ENCODE data around the gene GAB2.
A peak's percentile ranks its signal among the peaks of the same experiment; 100 is the strongest.

Gene GAB2

DNA sequence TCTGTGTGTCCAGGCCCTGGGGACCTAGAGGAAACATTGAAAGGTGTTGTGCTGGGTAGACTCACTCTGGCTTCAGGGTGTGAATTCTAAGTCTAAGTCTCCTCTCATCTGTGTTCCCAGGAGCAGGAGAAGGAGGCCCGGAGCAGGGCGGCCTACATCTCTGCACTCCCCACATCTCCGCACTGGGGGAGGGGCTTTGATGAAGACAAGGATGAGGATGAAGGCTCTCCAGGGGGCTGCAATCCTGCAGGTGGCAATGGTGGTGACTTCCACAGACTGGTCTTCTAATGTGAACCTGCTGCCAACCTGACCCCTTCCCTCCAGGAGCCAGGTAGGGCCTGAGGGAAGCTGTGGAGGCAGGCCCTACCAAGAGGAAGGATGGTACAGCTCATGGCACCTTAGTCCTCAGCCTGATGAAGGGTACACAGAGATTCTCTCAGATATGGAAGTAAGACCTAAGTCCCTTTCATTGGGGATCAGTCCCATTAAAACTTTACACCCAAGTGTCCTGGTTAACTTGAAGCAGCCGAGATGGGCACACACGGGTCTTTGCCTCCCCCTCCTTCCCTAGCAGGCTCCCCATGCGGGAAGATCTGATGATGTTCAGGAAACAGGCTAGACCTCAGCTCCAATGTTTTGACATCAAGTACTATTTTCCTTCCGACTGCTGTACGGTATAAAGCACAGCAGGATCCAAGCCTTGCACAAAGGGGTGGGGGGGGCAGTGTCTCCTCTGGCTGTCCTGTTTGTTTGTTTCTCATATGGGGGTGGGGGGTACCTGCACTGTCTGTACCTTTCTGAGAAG lies 203.9 kb downstream of the GAB2 start:
- TF ChIP-seq, protein P1, sequence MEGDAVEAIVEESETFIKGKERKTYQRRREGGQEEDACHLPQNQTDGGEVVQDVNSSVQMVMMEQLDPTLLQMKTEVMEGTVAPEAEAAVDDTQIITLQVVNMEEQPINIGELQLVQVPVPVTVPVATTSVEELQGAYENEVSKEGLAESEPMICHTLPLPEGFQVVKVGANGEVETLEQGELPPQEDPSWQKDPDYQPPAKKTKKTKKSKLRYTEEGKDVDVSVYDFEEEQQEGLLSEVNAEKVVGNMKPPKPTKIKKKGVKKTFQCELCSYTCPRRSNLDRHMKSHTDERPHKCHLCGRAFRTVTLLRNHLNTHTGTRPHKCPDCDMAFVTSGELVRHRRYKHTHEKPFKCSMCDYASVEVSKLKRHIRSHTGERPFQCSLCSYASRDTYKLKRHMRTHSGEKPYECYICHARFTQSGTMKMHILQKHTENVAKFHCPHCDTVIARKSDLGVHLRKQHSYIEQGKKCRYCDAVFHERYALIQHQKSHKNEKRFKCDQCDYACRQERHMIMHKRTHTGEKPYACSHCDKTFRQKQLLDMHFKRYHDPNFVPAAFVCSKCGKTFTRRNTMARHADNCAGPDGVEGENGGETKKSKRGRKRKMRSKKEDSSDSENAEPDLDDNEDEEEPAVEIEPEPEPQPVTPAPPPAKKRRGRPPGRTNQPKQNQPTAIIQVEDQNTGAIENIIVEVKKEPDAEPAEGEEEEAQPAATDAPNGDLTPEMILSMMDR (conservative IDR thresholded peaks at IDR 0.05; ENCODE audit: control insufficient read depth, insufficient read depth, low read depth, low read length): no peak
- no peak for DNase-seq (ENCODE audit: low read depth)
- no peak overlapping the region for H3K4me3 ChIP-seq (ENCODE audit: control insufficient read depth, low read depth, low read length)

DNA sequence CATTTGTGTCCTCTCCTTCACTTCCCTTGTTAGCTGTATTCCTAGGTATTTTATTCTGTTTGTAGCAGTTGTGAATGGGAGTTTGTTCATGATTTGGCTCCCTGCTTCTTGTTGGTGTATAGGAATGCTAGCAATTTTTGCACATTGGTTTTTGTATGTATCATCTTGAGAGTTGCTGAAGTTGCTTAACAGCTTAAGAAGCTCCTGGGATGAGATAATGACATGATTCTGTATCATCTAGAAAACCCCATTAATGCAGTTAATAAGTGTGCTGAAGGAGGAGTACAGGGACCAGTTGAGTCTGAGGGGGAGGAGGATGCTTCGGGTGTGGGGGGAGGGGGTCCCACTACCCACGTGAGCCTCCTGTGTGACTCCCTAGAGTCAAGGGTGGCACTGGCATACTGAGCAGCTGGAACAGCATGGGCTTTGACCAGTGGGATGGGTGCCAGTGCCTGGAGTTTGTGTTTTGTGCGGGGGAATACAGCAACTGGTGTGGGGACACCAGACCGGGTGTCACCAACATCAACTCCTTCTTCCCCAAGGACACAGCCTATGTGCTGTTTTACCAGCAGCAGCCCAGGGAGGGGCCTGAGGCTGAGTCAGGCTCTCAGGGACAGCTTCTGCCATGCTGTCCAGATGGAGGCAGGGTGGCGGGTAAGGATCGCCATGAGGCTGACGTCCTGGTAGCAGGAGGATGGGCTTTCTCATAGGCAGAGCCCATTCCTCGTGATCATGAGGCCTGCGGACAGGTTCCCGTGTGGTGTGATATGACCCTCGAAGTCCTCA lies 204.8 kb downstream of the GAB2 start:
- DNase-seq (ENCODE audit: low read depth): peak; percentile 57

DNA sequence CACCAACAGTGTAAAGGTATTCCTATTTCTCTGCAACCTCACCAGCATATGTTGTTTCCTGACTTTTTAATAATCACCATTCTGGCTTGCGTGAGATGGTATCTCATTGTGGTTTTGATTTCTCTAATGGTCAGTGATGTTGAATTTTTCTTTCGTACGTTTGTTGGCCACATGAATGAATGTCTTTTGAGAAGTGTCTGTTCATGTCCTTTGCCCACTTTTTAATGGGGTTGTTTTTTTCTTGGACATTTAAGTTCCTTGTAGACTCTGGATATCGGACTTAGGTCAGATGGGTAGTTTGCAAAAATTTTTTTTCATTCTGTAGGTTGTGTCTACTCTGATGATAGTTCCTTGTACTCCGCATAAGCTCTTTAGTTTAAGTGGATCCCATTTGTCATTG lies 206.1 kb downstream of the GAB2 start:
- TF ChIP-seq, protein P1 (conservative IDR thresholded peaks at IDR 0.05; ENCODE audit: control insufficient read depth, insufficient read depth, low read depth, low read length): no peak
- no peak overlapping the region for H3K4me3 ChIP-seq (ENCODE audit: control insufficient read depth, low read depth, low read length)
- DNase-seq (ENCODE audit: low read depth): no peak

More for the DNA sequence above, 204.8 kb downstream of the GAB2 start:
- no peak overlapping the region for H3K4me3 ChIP-seq (ENCODE audit: control insufficient read depth, low read depth, low read length)
- TF ChIP-seq, protein P1 (conservative IDR thresholded peaks at IDR 0.05; ENCODE audit: control insufficient read depth, insufficient read depth, low read depth, low read length): no peak

DNA sequence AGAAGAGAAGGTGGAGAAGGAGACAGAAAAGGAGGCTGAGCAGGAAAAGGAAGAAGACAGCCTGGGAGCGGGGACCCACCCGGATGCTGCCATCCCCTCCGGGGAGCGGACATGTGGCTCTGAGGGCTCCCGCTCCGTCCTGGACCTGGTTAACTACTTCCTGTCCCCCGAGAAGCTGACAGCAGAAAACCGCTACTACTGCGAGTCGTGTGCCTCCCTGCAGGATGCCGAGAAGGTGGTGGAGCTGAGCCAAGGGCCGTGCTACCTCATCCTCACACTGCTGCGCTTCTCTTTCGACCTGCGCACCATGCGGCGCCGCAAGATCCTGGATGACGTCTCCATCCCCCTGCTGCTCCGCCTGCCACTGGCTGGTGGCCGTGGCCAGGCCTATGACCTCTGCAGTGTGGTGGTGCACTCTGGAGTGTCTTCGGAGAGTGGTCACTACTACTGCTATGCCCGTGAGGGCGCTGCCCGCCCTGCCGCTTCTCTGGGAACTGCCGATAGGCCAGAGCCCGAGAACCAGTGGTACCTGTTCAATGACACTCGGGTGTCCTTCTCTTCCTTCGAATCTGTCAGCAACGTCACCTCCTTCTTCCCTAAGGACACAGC lies 207.5 kb downstream of the GAB2 start:
- TF ChIP-seq, protein P1 (conservative IDR thresholded peaks at IDR 0.05; ENCODE audit: control insufficient read depth, insufficient read depth, low read depth, low read length): no peak
- H3K4me3 ChIP-seq (ENCODE audit: control insufficient read depth, low read depth, low read length): no peak overlapping the region
- DNase-seq (ENCODE audit: low read depth): no peak

DNA sequence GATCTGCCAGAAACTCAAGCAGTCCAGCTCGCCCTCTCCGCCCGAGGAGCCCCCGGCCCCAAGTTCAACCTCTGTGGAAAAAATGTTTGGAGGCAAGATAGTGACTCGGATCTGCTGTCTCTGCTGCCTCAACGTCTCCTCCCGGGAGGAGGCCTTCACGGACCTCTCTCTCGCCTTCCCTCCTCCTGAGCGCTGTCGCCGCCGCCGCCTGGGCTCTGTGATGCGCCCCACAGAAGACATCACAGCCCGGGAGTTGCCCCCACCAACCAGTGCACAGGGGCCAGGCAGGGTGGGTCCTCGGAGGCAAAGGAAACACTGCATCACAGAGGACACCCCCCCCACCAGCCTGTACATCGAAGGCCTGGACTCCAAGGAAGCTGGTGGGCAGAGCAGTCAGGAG lies 208.1 kb downstream of the GAB2 start:
- H3K4me3 ChIP-seq (ENCODE audit: control insufficient read depth, low read depth, low read length): no peak overlapping the region
- DNase-seq (ENCODE audit: low read depth): no peak
- TF ChIP-seq, protein P1 (conservative IDR thresholded peaks at IDR 0.05; ENCODE audit: control insufficient read depth, insufficient read depth, low read depth, low read length): no peak

DNA sequence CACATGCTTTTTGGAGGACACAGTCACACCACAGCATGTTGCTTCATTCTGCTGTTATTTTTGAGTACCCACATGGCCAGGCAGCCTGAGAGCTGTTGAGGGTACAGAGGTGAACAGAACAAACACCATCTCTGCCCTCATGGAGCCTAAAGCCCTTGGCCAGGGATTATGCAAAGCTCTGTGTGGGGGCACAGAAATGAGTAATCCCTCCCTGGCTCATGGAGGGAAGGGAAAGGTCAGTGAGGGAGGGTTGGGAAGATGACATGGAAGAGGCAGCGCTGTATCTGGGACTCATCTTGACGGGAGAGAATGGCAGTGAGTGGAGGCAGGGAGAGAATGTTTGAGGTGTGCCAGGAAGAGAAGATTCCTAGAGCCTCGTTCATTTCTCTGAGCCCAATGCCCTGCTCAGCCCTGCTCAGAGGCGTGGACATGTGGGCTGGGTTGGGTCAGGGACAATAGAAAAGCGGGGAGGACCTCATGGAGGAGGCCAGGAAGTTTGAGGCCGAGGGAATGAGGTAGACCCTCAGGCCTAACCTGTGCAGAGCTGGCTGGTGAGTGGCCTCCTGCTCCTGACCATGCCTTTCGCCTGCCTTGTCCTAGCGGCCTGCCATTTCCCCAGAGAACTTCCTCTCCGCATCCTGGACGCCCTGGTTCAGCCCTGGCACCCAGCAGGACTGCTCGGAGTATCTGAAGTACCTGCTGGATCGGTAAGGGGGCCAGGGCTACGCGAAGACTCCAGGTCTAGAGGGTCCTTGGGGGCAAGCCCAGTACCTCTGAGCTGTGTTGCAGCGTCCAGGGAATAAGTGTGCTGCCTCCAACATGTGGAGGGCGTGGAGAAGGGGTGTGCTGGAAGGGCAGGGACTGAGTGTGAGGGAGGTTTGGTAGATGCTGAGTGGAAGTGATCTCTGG lies 209.1 kb downstream of the GAB2 start:
- H3K4me3 ChIP-seq (ENCODE audit: control insufficient read depth, low read depth, low read length): no peak overlapping the region
- TF ChIP-seq, protein P1 (conservative IDR thresholded peaks at IDR 0.05; ENCODE audit: control insufficient read depth, insufficient read depth, low read depth, low read length): no peak
- DNase-seq (ENCODE audit: low read depth): peak; percentile 74
